ENCODE data around the gene FUBP3. TPM values are rescaled to one million over a fixed set of nuclear protein-coding genes. Genes with fewer than 3 reads are reported as not detected.

The FUBP3 gene
- total and polyA plus RNA-seq, 2 experiments from 2014 or later, result 42.5 to 74.8 TPM

DNA sequence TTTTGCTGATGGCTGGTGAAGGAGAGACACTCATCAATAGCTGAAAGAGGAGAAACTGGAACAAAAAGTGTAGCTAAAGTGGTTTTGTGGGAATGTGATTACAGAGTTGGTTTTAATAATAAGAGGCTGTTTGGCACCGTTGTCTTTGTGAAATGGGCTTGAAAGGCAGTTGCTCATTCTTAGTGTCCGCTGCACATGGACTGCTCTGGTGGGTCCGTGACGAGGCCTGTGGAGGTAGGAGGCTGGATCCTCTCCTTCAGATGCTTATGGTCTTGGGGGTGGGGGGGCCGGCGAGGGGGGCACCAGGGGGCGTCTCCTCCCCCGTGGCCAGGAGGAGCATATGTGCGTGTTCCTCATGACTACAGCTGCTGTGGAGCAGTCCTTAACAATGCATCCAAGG, 29.8 kb downstream of the FUBP3 start:
- Histone ChIP-seq H4K20me1 (replicated peaks; ENCODE audit: insufficient read depth) (peaks cover 28% of the 10 kb centered on the region), H3K4me1 (ENCODE audit: insufficient read depth) (peaks cover 7% of the 10 kb centered on the region; the same call in 1 of the 2 replicates), H3K4me2 (no peak overlapping the region), H3F3A (replicated peaks; ENCODE audit: low read depth) (no peaks in the 10 kb centered on the region), H3K4me3 (no peak overlapping the region), H3K27me3 (ENCODE audit: insufficient read depth) (no peaks in the 10 kb centered on the region), H3K9me2 (ENCODE audit: insufficient read depth) (no peaks in the 10 kb centered on the region), H3K79me2 (replicated peaks; ENCODE audit: insufficient read depth) (peaks cover 40% of the 10 kb centered on the region), H2AFZ (no peak overlapping the region), H3K27ac (ENCODE audit: low read depth) (0 out of 2 replicates have a peak overlapping the region, but pooled peaks have one; percentile 58), H3K36me3 (ENCODE audit: insufficient read depth) (peaks cover 11% of the 10 kb centered on the region; the same call in 1 of the 2 replicates)
- Mint-ChIP-seq H3K27me3 (ENCODE audit: insufficient read depth, low read depth, poor library complexity) (no peaks in the 10 kb centered on the region), H3K9me3 (no peaks in the 10 kb centered on the region), H3K36me3 (ENCODE audit: low read depth) (peaks cover 51% of the 10 kb centered on the region), H3K27ac (no peak overlapping the region), H3K4me1 (peaks cover 16% of the 10 kb centered on the region), H3K4me3 (no peak overlapping the region)
- ATAC-seq (no peak), DNase-seq (ENCODE audit: low spot score) (no peak)
- no peak for TF ChIP-seq ZNF114 (CRISPR knock-in tag; IDR thresholded peaks at IDR 0.05)

DNA sequence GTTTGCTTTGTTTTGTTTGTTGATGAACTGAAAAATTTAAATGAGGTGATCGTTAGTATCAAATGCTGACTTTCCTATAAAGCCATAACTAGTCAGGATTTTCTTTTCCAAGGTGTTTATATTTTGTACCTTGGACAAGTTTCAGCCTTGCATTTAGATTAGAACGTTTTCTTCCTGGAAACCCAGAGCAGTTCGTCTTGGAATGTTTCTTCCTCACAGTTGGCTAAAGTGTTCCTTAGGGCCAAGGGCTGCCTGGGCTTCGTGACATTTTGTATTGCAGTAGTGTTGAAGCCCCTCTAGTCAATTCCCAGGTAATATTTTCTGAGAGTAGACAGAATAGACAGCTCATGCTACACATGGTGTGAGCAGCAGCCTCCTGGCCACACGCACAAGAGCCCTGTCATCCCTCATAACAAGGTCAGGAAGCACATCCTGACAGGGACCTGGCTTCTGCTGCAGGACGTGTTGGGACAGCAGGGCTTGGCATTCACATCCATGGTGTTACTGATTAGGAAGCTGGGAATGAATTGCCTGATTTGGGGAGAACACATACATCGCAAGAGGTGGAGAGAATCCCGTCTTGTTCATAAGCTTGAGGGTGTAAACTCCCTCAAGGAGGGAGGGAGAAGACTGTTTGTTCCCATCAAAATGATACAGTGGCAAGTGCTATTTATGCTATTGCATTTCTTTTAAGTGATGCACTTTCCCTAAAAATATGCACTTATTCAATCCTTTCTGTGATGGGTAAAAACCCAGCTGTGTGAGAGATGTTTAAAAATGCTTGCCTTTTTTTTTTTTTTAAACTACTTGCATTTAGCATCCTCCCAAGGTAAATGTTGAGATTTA, 31.7 kb downstream of the FUBP3 start:
- H3K4me3 Mint-ChIP-seq, result no peak overlapping the region
- Histone ChIP-seq H3K27me3 (ENCODE audit: insufficient read depth) (no peaks in the 10 kb centered on the region), H3K79me2 (replicated peaks; ENCODE audit: insufficient read depth) (peaks cover 40% of the 10 kb centered on the region), H3K9me2 (ENCODE audit: insufficient read depth) (no peaks in the 10 kb centered on the region), H3K4me2 (no peak overlapping the region), H3F3A (replicated peaks; ENCODE audit: low read depth) (no peaks in the 10 kb centered on the region), H4K20me1 (replicated peaks; ENCODE audit: insufficient read depth) (peaks cover 28% of the 10 kb centered on the region), H3K4me3 (no peak overlapping the region), H3K27ac (ENCODE audit: low read depth) (0 out of 2 replicates have a peak overlapping the region, but pooled peaks have one; percentile 33), H2AFZ (no peak overlapping the region), H3K36me3 (ENCODE audit: insufficient read depth) (peaks cover 29% of the 10 kb centered on the region; the same call in 1 of the 2 replicates), H3K4me1 (ENCODE audit: insufficient read depth) (peaks cover 7% of the 10 kb centered on the region; the same call in 1 of the 2 replicates)
- H3K9me3 Mint-ChIP-seq, result no peaks in the 10 kb centered on the region
- no peaks in the 10 kb centered on the region for H3K27me3 Mint-ChIP-seq (ENCODE audit: insufficient read depth, low read depth, poor library complexity)
- DNase-seq (ENCODE audit: low spot score), result no peak
- peaks cover 16% of the 10 kb centered on the region for H3K4me1 Mint-ChIP-seq
- peaks cover 60% of the 10 kb centered on the region for H3K36me3 Mint-ChIP-seq (ENCODE audit: low read depth)
- peak overlapping the region; percentile 18 for H3K27ac Mint-ChIP-seq
- ATAC-seq, result no peak
- no peak for TF ChIP-seq POLR2AphosphoS5 (IDR thresholded peaks at IDR 0.05; ENCODE audit: low read depth)
- no peak for TF ChIP-seq ZNF331 (CRISPR knock-in tag; IDR thresholded peaks at IDR 0.05; ENCODE audit: low read depth)
- TF ChIP-seq CREB1 (CRISPR knock-in tag; IDR thresholded peaks at IDR 0.05; ENCODE audit: low read depth), result no peak
- TF ChIP-seq, protein P1, sequence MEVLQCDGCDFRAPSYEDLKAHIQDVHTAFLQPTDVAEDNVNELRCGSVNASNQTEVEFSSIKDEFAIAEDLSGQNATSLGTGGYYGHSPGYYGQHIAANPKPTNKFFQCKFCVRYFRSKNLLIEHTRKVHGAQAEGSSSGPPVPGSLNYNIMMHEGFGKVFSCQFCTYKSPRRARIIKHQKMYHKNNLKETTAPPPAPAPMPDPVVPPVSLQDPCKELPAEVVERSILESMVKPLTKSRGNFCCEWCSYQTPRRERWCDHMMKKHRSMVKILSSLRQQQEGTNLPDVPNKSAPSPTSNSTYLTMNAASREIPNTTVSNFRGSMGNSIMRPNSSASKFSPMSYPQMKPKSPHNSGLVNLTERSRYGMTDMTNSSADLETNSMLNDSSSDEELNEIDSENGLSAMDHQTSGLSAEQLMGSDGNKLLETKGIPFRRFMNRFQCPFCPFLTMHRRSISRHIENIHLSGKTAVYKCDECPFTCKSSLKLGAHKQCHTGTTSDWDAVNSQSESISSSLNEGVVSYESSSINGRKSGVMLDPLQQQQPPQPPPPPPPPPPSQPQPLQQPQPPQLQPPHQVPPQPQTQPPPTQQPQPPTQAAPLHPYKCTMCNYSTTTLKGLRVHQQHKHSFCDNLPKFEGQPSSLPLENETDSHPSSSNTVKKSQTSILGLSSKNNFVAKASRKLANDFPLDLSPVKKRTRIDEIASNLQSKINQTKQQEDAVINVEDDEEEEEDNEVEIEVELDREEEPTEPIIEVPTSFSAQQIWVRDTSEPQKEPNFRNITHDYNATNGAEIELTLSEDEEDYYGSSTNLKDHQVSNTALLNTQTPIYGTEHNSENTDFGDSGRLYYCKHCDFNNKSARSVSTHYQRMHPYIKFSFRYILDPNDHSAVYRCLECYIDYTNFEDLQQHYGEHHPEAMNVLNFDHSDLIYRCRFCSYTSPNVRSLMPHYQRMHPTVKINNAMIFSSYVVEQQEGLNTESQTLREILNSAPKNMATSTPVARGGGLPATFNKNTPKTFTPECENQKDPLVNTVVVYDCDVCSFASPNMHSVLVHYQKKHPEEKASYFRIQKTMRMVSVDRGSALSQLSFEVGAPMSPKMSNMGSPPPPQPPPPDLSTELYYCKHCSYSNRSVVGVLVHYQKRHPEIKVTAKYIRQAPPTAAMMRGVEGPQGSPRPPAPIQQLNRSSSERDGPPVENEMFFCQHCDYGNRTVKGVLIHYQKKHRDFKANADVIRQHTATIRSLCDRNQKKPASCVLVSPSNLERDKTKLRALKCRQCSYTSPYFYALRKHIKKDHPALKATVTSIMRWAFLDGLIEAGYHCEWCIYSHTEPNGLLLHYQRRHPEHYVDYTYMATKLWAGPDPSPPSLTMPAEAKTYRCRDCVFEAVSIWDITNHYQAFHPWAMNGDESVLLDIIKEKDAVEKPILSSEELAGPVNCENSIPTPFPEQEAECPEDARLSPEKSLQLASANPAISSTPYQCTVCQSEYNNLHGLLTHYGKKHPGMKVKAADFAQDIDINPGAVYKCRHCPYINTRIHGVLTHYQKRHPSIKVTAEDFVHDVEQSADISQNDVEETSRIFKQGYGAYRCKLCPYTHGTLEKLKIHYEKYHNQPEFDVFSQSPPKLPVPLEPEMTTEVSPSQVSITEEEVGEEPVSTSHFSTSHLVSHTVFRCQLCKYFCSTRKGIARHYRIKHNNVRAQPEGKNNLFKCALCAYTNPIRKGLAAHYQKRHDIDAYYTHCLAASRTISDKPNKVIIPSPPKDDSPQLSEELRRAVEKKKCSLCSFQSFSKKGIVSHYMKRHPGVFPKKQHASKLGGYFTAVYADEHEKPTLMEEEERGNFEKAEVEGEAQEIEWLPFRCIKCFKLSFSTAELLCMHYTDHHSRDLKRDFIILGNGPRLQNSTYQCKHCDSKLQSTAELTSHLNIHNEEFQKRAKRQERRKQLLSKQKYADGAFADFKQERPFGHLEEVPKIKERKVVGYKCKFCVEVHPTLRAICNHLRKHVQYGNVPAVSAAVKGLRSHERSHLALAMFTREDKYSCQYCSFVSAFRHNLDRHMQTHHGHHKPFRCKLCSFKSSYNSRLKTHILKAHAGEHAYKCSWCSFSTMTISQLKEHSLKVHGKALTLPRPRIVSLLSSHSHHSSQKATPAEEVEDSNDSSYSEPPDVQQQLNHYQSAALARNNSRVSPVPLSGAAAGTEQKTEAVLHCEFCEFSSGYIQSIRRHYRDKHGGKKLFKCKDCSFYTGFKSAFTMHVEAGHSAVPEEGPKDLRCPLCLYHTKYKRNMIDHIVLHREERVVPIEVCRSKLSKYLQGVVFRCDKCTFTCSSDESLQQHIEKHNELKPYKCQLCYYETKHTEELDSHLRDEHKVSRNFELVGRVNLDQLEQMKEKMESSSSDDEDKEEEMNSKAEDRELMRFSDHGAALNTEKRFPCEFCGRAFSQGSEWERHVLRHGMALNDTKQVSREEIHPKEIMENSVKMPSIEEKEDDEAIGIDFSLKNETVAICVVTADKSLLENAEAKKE (CRISPR knock-in tag; IDR thresholded peaks at IDR 0.05), result no peak
- no peak for TF ChIP-seq STAT1 (IDR thresholded peaks at IDR 0.05; ENCODE audit: unreplicated experiment)
